A172 (cell line): ENCODE data around the gene ATRNL1. TPM values are rescaled to one million over a fixed set of nuclear protein-coding genes. Genes with fewer than 3 reads are reported as not detected.
"Not testable (repeated sequence)": the region's sequence is repeated elsewhere in the genome, so short reads cannot be mapped to it uniquely, and the experiment has no call there.

ENCODE experiments used
- DNase-seq: peaks from one replicate; pipeline ENCODE4 v3.0.0-alpha.2; 2015; ENCODE audit warnings: low spot score
- total RNA-seq: library from RNA; depleted of rRNA; stranded (reverse); fragments of >200 nt; shearing (Covaris generic); gene quantifications from 2 replicates; pipeline ENCODE4 v1.2.3, GENCODE V29; 2014

Gene ATRNL1
- total RNA-seq, 1 experiment from 2014 or later: 11.4 TPM

GRCh38 chr10:115409347-115409746, 316.2 kb downstream of the ATRNL1 start:
- DNase-seq: no peak

GRCh38 chr10:115417585-115418265, 324.6 kb downstream of the ATRNL1 start:
- DNase-seq: peak; percentile 49

GRCh38 chr10:115422624-115423023, 329.5 kb downstream of the ATRNL1 start:
- DNase-seq: no peak

GRCh38 chr10:115427611-115428010, 334.4 kb downstream of the ATRNL1 start:
- DNase-seq: no peak

- peak; percentile 32 for DNase-seq
Measured at GRCh38 chr10:115432188-115432819, 339.1 kb downstream of the ATRNL1 start.

GRCh38 chr10:115436999-115437398, 343.8 kb downstream of the ATRNL1 start:
- no peak for DNase-seq

- no peak for DNase-seq
Measured at GRCh38 chr10:115441907-115442545, 348.9 kb downstream of the ATRNL1 start.

- no peak for DNase-seq
Measured at GRCh38 chr10:115456812-115457211, 363.6 kb downstream of the ATRNL1 start.

- no peak for DNase-seq
Measured at GRCh38 chr10:115483294-115483693, 390.1 kb downstream of the ATRNL1 start.

GRCh38 chr10:115491526-115492140, 398.5 kb downstream of the ATRNL1 start:
- DNase-seq: no peak

- DNase-seq: no peak
Measured at GRCh38 chr10:115503546-115503945, 410.4 kb downstream of the ATRNL1 start.

GRCh38 chr10:115514895-115515294, 421.7 kb downstream of the ATRNL1 start:
- DNase-seq: no peak

- DNase-seq: no peak
Measured at GRCh38 chr10:115525141-115525540, 432.0 kb downstream of the ATRNL1 start.

- not testable (repeated sequence) for DNase-seq
Measured at GRCh38 chr10:115527682-115528081, 434.5 kb downstream of the ATRNL1 start.

- not testable (repeated sequence) for DNase-seq
Measured at GRCh38 chr10:115536401-115536800, 443.2 kb downstream of the ATRNL1 start.

- DNase-seq: no peak
Measured at GRCh38 chr10:115539142-115539762, 446.1 kb downstream of the ATRNL1 start.

GRCh38 chr10:115555887-115556402, 462.8 kb downstream of the ATRNL1 start:
- no peak for DNase-seq

- no peak for DNase-seq
Measured at GRCh38 chr10:115558252-115558651, 465.1 kb downstream of the ATRNL1 start.

- no peak for DNase-seq
Measured at GRCh38 chr10:115566867-115567266, 473.7 kb downstream of the ATRNL1 start.

GRCh38 chr10:115572740-115573455, 479.7 kb downstream of the ATRNL1 start:
- no peak for DNase-seq

- DNase-seq: no peak
Measured at GRCh38 chr10:115580239-115580638, 487.1 kb downstream of the ATRNL1 start.
